Effector memory CD4-positive, alpha-beta T cell (primary cell): Measurements from ENCODE around the gene HYAL1.

Source experiments
- DNase-seq, 3 donors: peaks; one replicate each; pipeline ENCODE4 v3.0.0-alpha.2; 2020
- H3K27ac ChIP-seq: 2 replicates; pipeline ENCODE4 v1.7.0; 2013; ENCODE audit warnings: mild to moderate bottlenecking, low read length, moderate library complexity; ENCODE audit not compliant: insufficient read depth, poor library complexity, severe bottlenecking
- H3K27me3 ChIP-seq: replicated peaks from 2 replicates; pipeline ENCODE4 v1.7.0; 2013; ENCODE audit warnings: mild to moderate bottlenecking, low read length; ENCODE audit not compliant: insufficient read depth, control insufficient read depth, poor library complexity, severe bottlenecking
- H3K36me3 ChIP-seq: 2 replicates; pipeline ENCODE4 v1.7.0; 2013; ENCODE audit warnings: mild to moderate bottlenecking, low read length, moderate library complexity; ENCODE audit not compliant: control insufficient read depth, insufficient read depth
- H3K4me1 ChIP-seq: 2 replicates; pipeline ENCODE4 v1.7.0; 2013; ENCODE audit warnings: low read length, mild to moderate bottlenecking; ENCODE audit not compliant: control insufficient read depth, insufficient read depth, poor library complexity, severe bottlenecking
- H3K4me3 ChIP-seq: 2 replicates; pipeline ENCODE4 v1.7.0; 2013; ENCODE audit warnings: low read length, low read depth, mild to moderate bottlenecking; ENCODE audit not compliant: insufficient read depth, poor library complexity, severe bottlenecking
- H3K9me3 ChIP-seq: 2 replicates; pipeline ENCODE4 v1.7.0; 2013; ENCODE audit warnings: mild to moderate bottlenecking, low read length, moderate library complexity; ENCODE audit not compliant: control insufficient read depth

The HYAL1 gene

GRCh38 chr3:50341996-50342650 is 38.7 kb upstream of the HYAL1 start:
- Histone ChIP-seq H3K27me3 (no peaks in the 10 kb centered on the region), H3K27ac (no peak overlapping the region), H3K4me3 (no peak overlapping the region), H3K4me1 (peaks cover 43% of the 10 kb centered on the region), H3K9me3 (no peaks in the 10 kb centered on the region), H3K36me3 (no peaks in the 10 kb centered on the region)
- no peak for DNase-seq

GRCh38 chr3:50341537-50341936 is 38.2 kb upstream of the HYAL1 start:
- Histone ChIP-seq H3K27ac (peak overlapping the region; percentile 95), H3K27me3 (no peaks in the 10 kb centered on the region), H3K4me1 (peaks cover 42% of the 10 kb centered on the region), H3K36me3 (no peaks in the 10 kb centered on the region), H3K9me3 (no peaks in the 10 kb centered on the region), H3K4me3 (no peak overlapping the region)
- no peak for DNase-seq

- Histone ChIP-seq H3K4me1 (peaks cover 42% of the 10 kb centered on the region), H3K4me3 (peak within 1 kb of the TSS; percentile 51), H3K9me3 (no peaks in the 10 kb centered on the region), H3K27me3 (no peaks in the 10 kb centered on the region), H3K27ac (peak within 1 kb of the TSS; percentile 95), H3K36me3 (no peaks in the 10 kb centered on the region)
- DNase-seq = peak; percentile 47 to 65 (median 48)
These were observed 37.3 kb upstream of the HYAL1 start, which contains the start of gene RASSF1 for GRCh38 chr3:50340448-50341329. Gene RASSF1 (minus strand): TSS chr3:50340836. CDS start chr3:50340805, 31 bp downstream.

- H3K4me1 ChIP-seq = peaks cover 36% of the 10 kb centered on the region
- H3K9me3 ChIP-seq = no peaks in the 10 kb centered on the region
- H3K27me3 ChIP-seq = no peaks in the 10 kb centered on the region
- DNase-seq = no peak
- no peaks in the 10 kb centered on the region for H3K36me3 ChIP-seq
- peak overlapping the region; percentile 95 for H3K27ac ChIP-seq
- peak overlapping the region; percentile 51 for H3K4me3 ChIP-seq
These were observed 36.7 kb upstream of the HYAL1 start for GRCh38 chr3:50340147-50340447.

GRCh38 chr3:50339485-50340146 is 36.2 kb upstream of the HYAL1 start:
- Histone ChIP-seq H3K36me3 (no peaks in the 10 kb centered on the region), H3K27ac (peak overlapping the region; percentile 95), H3K27me3 (no peaks in the 10 kb centered on the region), H3K4me1 (peaks cover 39% of the 10 kb centered on the region), H3K9me3 (no peaks in the 10 kb centered on the region), H3K4me3 (peak overlapping the region; percentile 51)
- no peak for DNase-seq

GRCh38 chr3:50338965-50339364 is 35.6 kb upstream of the HYAL1 start:
- Histone ChIP-seq H3K27ac (peak overlapping the region; percentile 95), H3K9me3 (no peaks in the 10 kb centered on the region), H3K36me3 (no peaks in the 10 kb centered on the region), H3K27me3 (no peaks in the 10 kb centered on the region), H3K4me1 (peaks cover 45% of the 10 kb centered on the region), H3K4me3 (peak overlapping the region; percentile 77)
- DNase-seq = no peak

GRCh38 chr3:50337175-50337861 is 33.9 kb upstream of the HYAL1 start:
- DNase-seq = peak; percentile 86 to 94 (median 90)
- H3K4me3 ChIP-seq = peak overlapping the region; percentile 77
- H3K36me3 ChIP-seq = no peaks in the 10 kb centered on the region
- peaks cover 52% of the 10 kb centered on the region for H3K4me1 ChIP-seq
- H3K27ac ChIP-seq = peak overlapping the region; percentile 95
- no peaks in the 10 kb centered on the region for H3K27me3 ChIP-seq
- H3K9me3 ChIP-seq = no peaks in the 10 kb centered on the region

- Histone ChIP-seq H3K9me3 (no peaks in the 10 kb centered on the region), H3K36me3 (peaks cover 7% of the 10 kb centered on the region), H3K4me3 (peak overlapping the region; percentile 77), H3K27ac (peak overlapping the region; percentile 95), H3K4me1 (peaks cover 52% of the 10 kb centered on the region), H3K27me3 (no peaks in the 10 kb centered on the region)
- DNase-seq = no peak
These were observed 33.2 kb upstream of the HYAL1 start for GRCh38 chr3:50336452-50337174.

- peak overlapping the region; percentile 95 for H3K27ac ChIP-seq
These were observed 31.1 kb upstream of the HYAL1 start for GRCh38 chr3:50334339-50335075.

More at GRCh38 chr3:50334339-50335075, 31.1 kb upstream of the HYAL1 start:
- Histone ChIP-seq H3K36me3 (peaks cover 25% of the 10 kb centered on the region), H3K27me3 (no peaks in the 10 kb centered on the region), H3K9me3 (no peaks in the 10 kb centered on the region), H3K4me1 (peaks cover 33% of the 10 kb centered on the region), H3K4me3 (no peak overlapping the region)
- DNase-seq = no peak
